Measurements from ENCODE around the gene RBMS3. TPM values are rescaled to one million over a fixed set of nuclear protein-coding genes. Genes with fewer than 3 reads are reported as not detected.

The RBMS3 gene
- total and polyA plus RNA-seq, 2 of the 13 experiments (the other 11 are each of a cell fraction or from before 2014, with no cell fraction given): not detected

DNA sequence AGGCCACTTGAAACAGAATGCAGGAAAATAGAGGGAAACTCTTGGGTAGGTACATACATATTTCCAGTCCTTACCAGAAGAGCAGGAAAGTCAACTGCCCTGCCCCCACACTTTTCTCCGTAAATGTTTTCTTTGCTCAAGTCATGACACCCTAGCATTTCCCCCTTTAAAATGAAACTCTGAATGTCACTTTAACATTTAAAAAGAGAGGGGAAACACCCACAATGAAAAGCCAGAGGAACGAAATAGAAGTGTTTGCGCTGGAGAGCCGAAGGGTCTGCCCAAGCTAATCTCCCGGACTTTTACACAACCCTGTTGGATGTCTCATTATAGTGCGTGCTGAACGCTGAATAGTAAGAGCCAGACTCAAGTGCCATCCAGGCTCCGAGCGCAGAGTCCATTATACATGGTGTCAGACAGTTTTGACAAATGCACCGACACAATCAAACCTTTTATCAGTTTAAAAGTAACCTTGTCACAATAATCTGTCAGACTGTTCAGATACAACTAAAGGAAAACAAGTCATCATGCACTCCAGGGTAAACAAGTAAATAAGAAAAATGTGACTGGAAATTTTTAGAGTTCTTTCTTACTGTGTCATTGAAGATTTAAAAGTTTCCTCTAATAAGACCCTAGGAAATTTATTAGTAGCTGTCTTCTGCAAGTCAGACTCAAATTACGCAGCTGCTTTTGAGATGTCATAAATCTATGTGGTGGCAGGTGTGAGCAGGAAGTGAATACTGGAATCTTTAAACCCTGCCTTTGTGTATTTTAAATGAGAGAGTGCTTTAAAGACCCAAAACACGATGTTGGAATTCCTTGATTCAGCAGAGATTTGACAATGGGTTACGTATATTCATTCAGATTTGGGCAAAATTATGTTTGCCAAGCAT, 159.8 kb downstream of the RBMS3 start:
- peak; percentile 38; the same call in 1 of the 3 replicates for ATAC-seq
- DNase-seq (ENCODE audit: low spot score): no peak
- Histone ChIP-seq H3K9ac (ENCODE audit: insufficient read depth, low read depth, low read length) (no peak overlapping the region), H3K4me2 (ENCODE audit: low read depth, low read length) (no peak overlapping the region), H3K27ac (ENCODE audit: extremely low read length, insufficient read depth, low read length) (no peak overlapping the region), H3K9me3 (ENCODE audit: low read length) (no peaks in the 10 kb centered on the region), H3K36me3 (replicated peaks in 1 of 2; ENCODE audit: control insufficient read depth in 1 of 2, insufficient read depth in 2 of 2, low read length in 2 of 2) (no peaks in the 10 kb centered on the region), H3K4me3 (replicated peaks in 1 of 3; ENCODE audit: insufficient read depth in 1 of 3, low read depth in 2 of 3, low read length in 3 of 3) (no peak overlapping the region), H2AFZ (ENCODE audit: low read length) (no peak overlapping the region), H4K20me1 (ENCODE audit: insufficient read depth, low read length) (no peaks in the 10 kb centered on the region), H3K79me2 (ENCODE audit: insufficient read depth, low read length) (no peaks in the 10 kb centered on the region), H3K27me3 (ENCODE audit: control insufficient read depth in 1 of 2, insufficient read depth in 2 of 2, low read length in 2 of 2) (no peaks in the 10 kb centered on the region), H3K4me1 (ENCODE audit: insufficient read depth, low read length) (no peaks in the 10 kb centered on the region)
- 15% methylated on average over 12 of the region's 13 CpGs for WGBS (ENCODE audit: low lambda C conversion rate)
- in situ Hi-C loops (cut with HindIII; ENCODE audit: extremely low pct_ligation_motif_present, low pct_unique_long_range_greater_than_20kb): no loop called here
- no peak for FAIRE-seq
- TF ChIP-seq, protein P1, sequence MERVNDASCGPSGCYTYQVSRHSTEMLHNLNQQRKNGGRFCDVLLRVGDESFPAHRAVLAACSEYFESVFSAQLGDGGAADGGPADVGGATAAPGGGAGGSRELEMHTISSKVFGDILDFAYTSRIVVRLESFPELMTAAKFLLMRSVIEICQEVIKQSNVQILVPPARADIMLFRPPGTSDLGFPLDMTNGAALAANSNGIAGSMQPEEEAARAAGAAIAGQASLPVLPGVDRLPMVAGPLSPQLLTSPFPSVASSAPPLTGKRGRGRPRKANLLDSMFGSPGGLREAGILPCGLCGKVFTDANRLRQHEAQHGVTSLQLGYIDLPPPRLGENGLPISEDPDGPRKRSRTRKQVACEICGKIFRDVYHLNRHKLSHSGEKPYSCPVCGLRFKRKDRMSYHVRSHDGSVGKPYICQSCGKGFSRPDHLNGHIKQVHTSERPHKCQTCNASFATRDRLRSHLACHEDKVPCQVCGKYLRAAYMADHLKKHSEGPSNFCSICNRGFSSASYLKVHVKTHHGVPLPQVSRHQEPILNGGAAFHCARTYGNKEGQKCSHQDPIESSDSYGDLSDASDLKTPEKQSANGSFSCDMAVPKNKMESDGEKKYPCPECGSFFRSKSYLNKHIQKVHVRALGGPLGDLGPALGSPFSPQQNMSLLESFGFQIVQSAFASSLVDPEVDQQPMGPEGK (CRISPR knock-in tag; IDR thresholded peaks at IDR 0.05): no peak
- TF ChIP-seq ZNF446 (CRISPR knock-in tag; IDR thresholded peaks at IDR 0.05) (no peak), SETDB1 (CRISPR knock-in tag; IDR thresholded peaks at IDR 0.05; ENCODE audit: borderline replicate concordance) (no peak), KMT2B (CRISPR knock-in tag; IDR thresholded peaks at IDR 0.05) (no peak), SNRNP70 (IDR thresholded peaks at IDR 0.05; ENCODE audit: low read depth, low read length) (no peak), RFXANK (CRISPR knock-in tag; IDR thresholded peaks at IDR 0.05) (no peak)
- intact Hi-C loops (cut with micrococcal nuclease; ENCODE audit: unreplicated experiment): no loop called here
- ChIA-PET POLR2A (no interaction called here), CTCF (ENCODE audit: low intra/inter-chr PET ratio, low total read pairs) (no interaction called here)
- no TSS peak for BruUV-seq (replicated peaks)
